PC-3 (cell line): ENCODE data around the gene MCF2L2. TPM values are rescaled to one million over a fixed set of nuclear protein-coding genes. Genes with fewer than 3 reads are reported as not detected.

Experiments
- ATAC-seq: fragments of 200-7000 bp; cut with Tn5 transposase; 2 replicates; pipeline ENCODE4 v1.9.1; 2020; ENCODE audit warnings: mild to moderate bottlenecking, moderate library complexity
- BruUV-seq: library from RNA; stranded (reverse); fragments of 400-500 nt; replicated peaks from 2 replicates; lab custom pipeline; 2021; lab: Mats Ljungman, UMichigan
- CTCF ChIA-PET: fragments of 300-600 bp; sonication (Branson Sonifier 250); formaldehyde crosslinking; loops from one replicate; lab custom pipeline; 2022; ENCODE audit warnings: antibody characterized with exemption; lab: Charles Lee
- POLR2A ChIA-PET: fragments of 300-600 bp; sonication (Branson Sonifier 250); formaldehyde crosslinking; loops from one replicate; lab custom pipeline; 2022; ENCODE audit warnings: antibody characterized with exemption; ENCODE audit not compliant: unreplicated experiment; lab: Charles Lee
- DNase-seq: peaks from one replicate; pipeline ENCODE4 v3.0.0-alpha.2; 2015
- H2AFZ ChIP-seq: fragments of 300-600 bp; sonication (generic); 2 replicates; pipeline ENCODE4 v1.6.0; 2016; ENCODE audit warnings: antibody characterized with exemption, low read length
- H3F3A ChIP-seq: fragments of 300-600 bp; sonication (generic); one replicate; pipeline ENCODE4 v1.6.0; 2017; ENCODE audit warnings: antibody characterized with exemption, low read length, control low read depth, mild to moderate bottlenecking; ENCODE audit not compliant: unreplicated experiment
- H3K27ac ChIP-seq: fragments of 300-600 bp; sonication (generic); 2 replicates; pipeline ENCODE4 v1.5.1; 2016; ENCODE audit warnings: mild to moderate bottlenecking, low read length
- H3K27me3 ChIP-seq: fragments of 300-600 bp; sonication (generic); 2 replicates; pipeline ENCODE4 v1.6.1; 2016; ENCODE audit warnings: low read length, mixed read lengths
- H3K36me3 ChIP-seq: fragments of 300-600 bp; sonication (generic); 2 replicates; pipeline ENCODE4 v1.6.1; 2016; ENCODE audit warnings: low read depth, mixed run types, low read length, mixed read lengths
- H3K4me1 ChIP-seq: fragments of 300-600 bp; sonication (generic); 2 replicates; pipeline ENCODE4 v1.5.1; 2016; ENCODE audit warnings: low read length; ENCODE audit not compliant: insufficient read depth
- H3K4me2 ChIP-seq: fragments of 300-600 bp; sonication (generic); 2 replicates; pipeline ENCODE4 v1.6.0; 2016; ENCODE audit warnings: low read length
- H3K4me3 ChIP-seq: fragments of 300-600 bp; sonication (generic); 2 replicates; pipeline ENCODE4 v1.5.1; 2016; ENCODE audit warnings: mild to moderate bottlenecking, low read length, mixed read lengths
- H3K79me2 ChIP-seq: fragments of 300-600 bp; sonication (generic); 2 replicates; pipeline ENCODE4 v1.6.1; 2017; ENCODE audit warnings: low read length, mixed read lengths
- H3K9ac ChIP-seq: fragments of 300-600 bp; sonication (generic); 2 replicates; pipeline ENCODE4 v1.6.0; 2016; ENCODE audit warnings: mild to moderate bottlenecking, low read length
- H3K9me2 ChIP-seq: fragments of 300-600 bp; sonication (generic); replicated peaks from 2 replicates; pipeline ENCODE4 v1.6.1; 2016; ENCODE audit warnings: mixed run types, low read length, mixed read lengths
- H3K9me3 ChIP-seq: fragments of 300-600 bp; sonication (generic); 2 replicates; pipeline ENCODE4 v1.6.1; 2016; ENCODE audit warnings: low read length, mixed read lengths
- H4K20me1 ChIP-seq: fragments of 300-600 bp; sonication (generic); 2 replicates; pipeline ENCODE4 v1.6.1; 2016; ENCODE audit warnings: low read length, mixed read lengths
- CTCF ChIP-seq: fragments of 300-600 bp; sonication (generic); conservative IDR thresholded peaks from 2 replicates; pipeline ENCODE4 v1.5.1; 2017; ENCODE audit warnings: antibody characterized with exemption, low read depth, mild to moderate bottlenecking, low read length
- EZH2 ChIP-seq: fragments of 300-600 bp; sonication (generic); IDR thresholded peaks from one replicate; pipeline ENCODE4 v1.6.1; 2017; ENCODE audit warnings: antibody characterized with exemption, mild to moderate bottlenecking, low read length; ENCODE audit not compliant: unreplicated experiment
- EZH2phosphoT487 ChIP-seq: fragments of 300-600 bp; sonication (generic); IDR thresholded peaks from 2 replicates; pipeline ENCODE4 v1.6.1; 2018; ENCODE audit warnings: mild to moderate bottlenecking, antibody characterized with exemption, low read length, borderline replicate concordance
- intact Hi-C: fragments of 100-400 bp; cut with micrococcal nuclease; formaldehyde crosslinking; loops from 2 replicates; pipeline ENCODE4 v1.9.0; 2023
- total RNA-seq: library from RNA; depleted of rRNA; stranded (reverse); fragments of >200 nt; gene quantifications from 2 replicates; pipeline ENCODE4 v1.2.3, GENCODE V29; 2014

MCF2L2 gene
- total RNA-seq, 1 experiment from 2014 or later, result 3.6 TPM

GRCh38 chr3:183156266-183156665, 272.2 kb downstream of the MCF2L2 start:
- DNase-seq (no peak), ATAC-seq (no peak)
- intact Hi-C loops, result no loop called here
- Histone ChIP-seq H3K9ac (no peak overlapping the region), H3K9me3 (no peaks in the 10 kb centered on the region), H3K4me3 (no peak overlapping the region), H3K4me2 (no peak overlapping the region), H4K20me1 (no peaks in the 10 kb centered on the region), H3F3A (no peaks in the 10 kb centered on the region), H3K9me2 (no peaks in the 10 kb centered on the region), H3K27ac (no peak overlapping the region), H2AFZ (no peak overlapping the region), H3K36me3 (no peaks in the 10 kb centered on the region), H3K4me1 (no peaks in the 10 kb centered on the region), H3K79me2 (no peaks in the 10 kb centered on the region), H3K27me3 (no peaks in the 10 kb centered on the region)
- ChIA-PET CTCF (no interaction called here), POLR2A (no interaction called here)
- TF ChIP-seq CTCF, result no peak
- TF ChIP-seq EZH2phosphoT487, result no peak
- TF ChIP-seq EZH2, result no peak
- BruUV-seq, result no TSS peak

- intact Hi-C loops, result no loop called here
- no peak overlapping the region for H3K9ac ChIP-seq
- no peak for ATAC-seq
- H3K9me2 ChIP-seq, result no peaks in the 10 kb centered on the region
- no peak for DNase-seq
- TF ChIP-seq EZH2phosphoT487 (no peak), CTCF (no peak), EZH2 (no peak)
- BruUV-seq, result no TSS peak
- no peaks in the 10 kb centered on the region for H3F3A ChIP-seq
- no peaks in the 10 kb centered on the region for H3K79me2 ChIP-seq
- H3K9me3 ChIP-seq, result no peaks in the 10 kb centered on the region
- H2AFZ ChIP-seq, result no peak overlapping the region
- no peaks in the 10 kb centered on the region for H3K27me3 ChIP-seq
- H3K27ac ChIP-seq, result no peak overlapping the region
- H3K4me1 ChIP-seq, result no peaks in the 10 kb centered on the region
- ChIA-PET POLR2A (no interaction called here), CTCF (no interaction called here)
- no peaks in the 10 kb centered on the region for H3K36me3 ChIP-seq
- H3K4me2 ChIP-seq, result no peak overlapping the region
- H3K4me3 ChIP-seq, result no peak overlapping the region
- H4K20me1 ChIP-seq, result no peaks in the 10 kb centered on the region
Measured at GRCh38 chr3:183155499-183155898, 272.9 kb downstream of the MCF2L2 start.

- DNase-seq (no peak), ATAC-seq (no peak)
- ChIA-PET POLR2A (no interaction called here), CTCF (interaction anchor here (0.6 kb wide), 1 partner anchor 176 kb away, joined by 3 read pairs; no protein-coding TSS in a partner anchor)
- no peak overlapping the region for H3K9ac ChIP-seq
- H3K4me3 ChIP-seq, result no peak overlapping the region
- BruUV-seq, result no TSS peak
- no peak overlapping the region for H3K27ac ChIP-seq
- no peaks in the 10 kb centered on the region for H3K9me2 ChIP-seq
- no peaks in the 10 kb centered on the region for H3K9me3 ChIP-seq
- H3K4me2 ChIP-seq, result no peak overlapping the region
- no peaks in the 10 kb centered on the region for H3K4me1 ChIP-seq
- H2AFZ ChIP-seq, result no peak overlapping the region
- H3K36me3 ChIP-seq, result no peaks in the 10 kb centered on the region
- H3K27me3 ChIP-seq, result no peaks in the 10 kb centered on the region
- intact Hi-C loops, result no loop called here
- no peaks in the 10 kb centered on the region for H3K79me2 ChIP-seq
- TF ChIP-seq CTCF (no peak), EZH2phosphoT487 (no peak)
- no peaks in the 10 kb centered on the region for H4K20me1 ChIP-seq
- H3F3A ChIP-seq, result no peaks in the 10 kb centered on the region
Measured at GRCh38 chr3:183153210-183153950, 275.0 kb downstream of the MCF2L2 start.
